Motor neuron (in vitro differentiated cells): ENCODE results near the gene LHX2. TPM values are rescaled to one million over a fixed set of nuclear protein-coding genes. Genes with fewer than 3 reads are reported as not detected.
A peak's percentile ranks its signal among the peaks of the same experiment; 100 is the strongest.

Experiments
- ATAC-seq, 8 experiments: fragments of 200-7000 bp; cut with Tn5 transposase; replicated peaks in 6 of 8; 2 replicates each; pipeline ENCODE4 v1.8.0; 2021; ENCODE audit warnings: mild to moderate bottlenecking in 8 of 8, moderate library complexity in 8 of 8
- H3K27ac ChIP-seq, 2 donors: fragments of 250-450 bp; sonication (Bioruptor Pico); 2 replicates each; pipeline ENCODE4 v1.9.0; 2021; ENCODE audit warnings: antibody characterized with exemption in 2 of 2, mild to moderate bottlenecking in 2 of 2, moderate library complexity in 1 of 2
- H3K4me1 ChIP-seq, 2 donors: fragments of 250-450 bp; sonication (Bioruptor Pico); replicated peaks in 1 of 2; 2 replicates each; pipeline ENCODE4 v1.6.1; 2021; ENCODE audit warnings: antibody characterized with exemption in 2 of 2, mild to moderate bottlenecking in 2 of 2, moderate library complexity in 1 of 2
- H3K4me3 ChIP-seq, 5 donors: fragments of 250-450 bp; sonication (Bioruptor Pico); 2 replicates each; pipeline ENCODE4 v1.9.0; 2021; ENCODE audit warnings: antibody characterized with exemption in 5 of 5, mild to moderate bottlenecking in 5 of 5, moderate library complexity in 4 of 5
- WGBS, 10 experiments: fragments of 450-650 bp; shearing (Covaris generic); methylation state at CpG; one replicate each; pipeline ENCODE4 v1.0.0; 2022; 5-methylcytosine and 5-hydroxymethylcytosine counted together
- in situ Hi-C, 9 experiments: fragments of 400-800 bp; cut with MboI; loops; one replicate each; pipeline ENCODE4 v1.15.0; 2021; ENCODE audit warnings: low sequenced_read_pairs in 9 of 9, low pct_unique_long_range_greater_than_20kb in 2 of 9; ENCODE audit not compliant: unreplicated experiment in 9 of 9
- total RNA-seq, 8 experiments: library from RNA; unstranded; fragments of 300-600 nt; gene quantifications; 2 replicates each; pipeline versions ENCODE4 v1.2.3 to v1.2.4, GENCODE V29; 2022

The LHX2 gene
- total RNA-seq, 8 experiments from 2014 or later = 0.31 to 3.6 (median 1.6) TPM; not detected in 1

DNA sequence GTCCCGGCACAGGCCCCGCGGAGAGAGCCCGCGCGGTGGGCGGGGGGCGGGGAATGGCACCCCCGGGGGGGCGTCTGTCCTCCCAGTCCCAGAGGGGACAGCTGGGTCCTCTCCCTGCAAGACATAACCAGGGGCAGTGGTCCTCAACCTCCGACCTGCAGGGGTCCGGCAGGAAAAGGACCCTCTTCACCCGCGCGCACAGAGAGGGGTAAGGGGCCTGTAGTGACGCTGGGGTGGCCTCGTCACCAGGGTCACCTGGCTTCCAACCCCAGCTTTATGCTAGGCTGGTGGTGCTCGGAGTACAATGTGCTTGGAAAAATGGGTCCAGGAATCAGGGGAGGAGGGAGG, 34.2 kb downstream of the LHX2 start:
- Histone ChIP-seq H3K4me1 (peaks cover 3 to 4% of the 10 kb centered on the region in 2 donors), H3K4me3 (no peak overlapping the region), H3K27ac (no peak overlapping the region)
- in situ Hi-C loops = loop anchor here in 3 of 9 experiments (25.0 kb wide), 5 partner anchors 91 to 659 kb away; no protein-coding TSS in a partner anchor
- 60% methylated on average over 1 of the region's 18 CpGs; no CpG with 5 or more reads in 9 of the 10 experiments for WGBS, 10 experiments
- ATAC-seq = no peak

- in situ Hi-C loops = loop anchor here in 3 of 9 experiments (25.0 kb wide), 5 partner anchors 91 to 659 kb away; no protein-coding TSS in a partner anchor
- Histone ChIP-seq H3K27ac (no peak overlapping the region), H3K4me1 (peaks cover 3% of the 10 kb centered on the region in 2 donors), H3K4me3 (no peak overlapping the region)
- WGBS, 10 experiments = 46 to 100% (median 93%) methylated on average over 4 to 7 of the region's 10 CpGs; no CpG with 5 or more reads in 2 of the 10 experiments
- no peak for ATAC-seq
These were observed 34.6 kb downstream of the LHX2 start for GRCh38 chr9:124046189-124046588.

- in situ Hi-C loops = loop anchor here in 3 of 9 experiments (25.0 kb wide), 5 partner anchors 90 to 660 kb away; no protein-coding TSS in a partner anchor
- no peak overlapping the region for H3K4me3 ChIP-seq
- no peak overlapping the region for H3K27ac ChIP-seq
- WGBS, 10 experiments = 66 to 91% (median 84%) methylated on average over 1 to 8 of the region's 8 CpGs; no CpG with 5 or more reads in 2 of the 10 experiments
- H3K4me1 ChIP-seq = no peaks in the 10 kb centered on the region
- no peak for ATAC-seq
These were observed 35.7 kb downstream of the LHX2 start for GRCh38 chr9:124047251-124047672.

DNA sequence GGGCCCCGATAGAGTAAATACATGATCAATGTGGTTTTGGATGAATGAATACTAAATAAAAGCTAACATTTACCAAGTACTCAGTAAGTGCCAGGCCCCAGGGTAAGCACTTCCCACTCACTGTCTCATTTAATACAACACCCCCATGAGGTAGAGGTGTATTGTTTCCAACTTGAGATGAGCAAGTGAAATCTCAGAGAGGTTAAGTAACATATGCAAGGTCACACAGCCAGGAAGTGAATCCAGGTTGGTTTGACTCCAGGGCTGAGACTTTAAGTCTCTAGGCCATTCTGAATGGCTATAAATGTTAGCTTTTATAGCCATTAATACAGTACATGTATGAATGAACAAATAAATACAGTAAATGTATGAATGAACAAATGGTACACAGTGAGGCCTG, 39.4 kb downstream of the LHX2 start:
- 100% methylated on average over 1 of the region's 1 CpG; no CpG with 5 or more reads in 8 of the 10 experiments for WGBS, 10 experiments
- in situ Hi-C loops = no loop called here

GRCh38 chr9:124052401-124052800, 40.8 kb downstream of the LHX2 start:
- 0 to 100% (median 80%) methylated on average over 1 to 2 of the region's 5 CpGs; no CpG with 5 or more reads in 5 of the 10 experiments for WGBS, 10 experiments
- no peak for ATAC-seq
- in situ Hi-C loops = no loop called here
- H3K4me3 ChIP-seq = no peak overlapping the region
- no peak overlapping the region for H3K27ac ChIP-seq
- no peaks in the 10 kb centered on the region for H3K4me1 ChIP-seq

More for the DNA sequence above, 39.4 kb downstream of the LHX2 start:
- H3K4me3 ChIP-seq = no peak overlapping the region
- H3K27ac ChIP-seq = no peak overlapping the region
- H3K4me1 ChIP-seq = no peaks in the 10 kb centered on the region
- no peak for ATAC-seq

DNA sequence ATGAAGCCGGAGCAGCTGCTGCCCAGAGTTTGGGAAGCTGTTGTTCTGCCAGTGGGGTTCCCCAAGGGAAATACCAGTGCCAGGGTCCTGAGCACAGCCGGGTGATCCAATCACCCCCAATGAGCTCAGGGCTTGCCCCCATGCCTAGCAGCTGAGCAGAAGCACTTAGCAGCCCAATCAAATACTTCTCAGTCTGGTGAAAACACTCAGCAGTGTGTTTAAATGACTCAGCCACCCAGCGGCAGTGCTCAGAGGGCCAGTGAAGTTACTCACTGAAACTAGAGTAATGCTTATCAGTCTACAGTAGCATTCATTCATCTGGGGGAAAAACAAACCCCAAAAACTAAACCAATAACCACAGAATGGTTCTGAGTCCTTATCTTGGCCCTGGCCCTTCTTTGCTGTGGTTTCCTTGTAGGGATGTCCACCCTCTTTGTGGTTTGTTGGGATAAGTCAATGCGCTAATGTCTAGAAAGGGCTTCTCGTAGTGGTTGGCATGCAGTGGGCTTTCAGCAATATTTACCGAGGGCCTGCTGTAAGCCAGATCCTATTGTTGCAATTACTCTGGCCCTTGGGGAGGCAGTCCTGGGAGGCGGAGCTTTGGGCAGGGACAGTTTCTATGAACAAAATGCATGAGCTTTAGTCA, 43.1 kb downstream of the LHX2 start:
- no peaks in the 10 kb centered on the region for H3K4me1 ChIP-seq
- 18 to 83% (median 61%) methylated on average over 1 to 5 of the region's 7 CpGs; no CpG with 5 or more reads in 2 of the 10 experiments for WGBS, 10 experiments
- ATAC-seq = peak in 2 of 8 experiments; percentile 90 to 92
- H3K27ac ChIP-seq = no peak overlapping the region
- in situ Hi-C loops = no loop called here
- no peak overlapping the region for H3K4me3 ChIP-seq

DNA sequence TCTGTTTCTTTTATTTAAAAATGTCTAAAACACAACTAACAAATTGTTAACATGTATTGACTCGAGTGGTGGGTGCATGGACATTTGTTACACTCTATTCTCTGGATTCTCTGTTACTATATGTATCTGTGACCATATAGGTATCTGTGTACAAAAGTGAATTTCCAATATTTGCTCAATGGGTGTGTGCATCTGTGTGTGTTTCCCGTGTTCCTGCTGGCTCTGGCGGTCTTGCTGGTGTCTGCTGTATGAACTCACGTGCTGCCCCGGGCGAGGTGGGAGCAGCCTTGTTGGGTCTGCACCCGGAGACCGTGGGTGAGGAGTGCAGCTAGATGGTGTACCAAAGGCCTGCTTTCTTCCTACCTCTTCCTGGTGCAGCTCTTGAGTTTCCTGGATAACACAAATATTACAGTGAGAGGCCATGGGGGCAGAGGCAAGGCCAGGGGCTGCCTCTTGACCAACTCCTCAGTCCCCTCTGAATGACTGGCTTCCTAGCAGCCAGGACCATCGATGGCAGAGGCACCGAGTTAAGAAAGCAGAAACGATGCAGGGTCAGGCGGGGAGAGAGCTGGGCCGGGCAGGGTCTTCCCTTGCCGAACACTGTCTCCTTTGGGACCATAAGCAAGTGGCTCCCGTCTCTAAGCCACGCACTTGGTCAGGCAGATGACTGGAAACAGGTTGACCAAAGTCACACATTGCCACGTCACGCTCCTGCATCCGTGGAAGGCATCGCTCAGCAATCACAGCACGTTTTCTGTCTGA, 49.5 kb downstream of the LHX2 start:
- Histone ChIP-seq H3K27ac (no peak overlapping the region), H3K4me1 (no peaks in the 10 kb centered on the region), H3K4me3 (no peak overlapping the region)
- 29 to 91% (median 75%) methylated on average over 1 to 8 of the region's 21 CpGs; no CpG with 5 or more reads in 2 of the 10 experiments for WGBS, 10 experiments
- in situ Hi-C loops = no loop called here
- ATAC-seq = no peak

- ATAC-seq = no peak
- WGBS, 10 experiments = 100% methylated on average over 1 of the region's 2 CpGs; no CpG with 5 or more reads in 8 of the 10 experiments
- Histone ChIP-seq H3K4me3 (no peak overlapping the region), H3K4me1 (no peaks in the 10 kb centered on the region), H3K27ac (no peak overlapping the region)
- in situ Hi-C loops = no loop called here
These were observed 50.6 kb downstream of the LHX2 start for GRCh38 chr9:124062172-124062571.

DNA sequence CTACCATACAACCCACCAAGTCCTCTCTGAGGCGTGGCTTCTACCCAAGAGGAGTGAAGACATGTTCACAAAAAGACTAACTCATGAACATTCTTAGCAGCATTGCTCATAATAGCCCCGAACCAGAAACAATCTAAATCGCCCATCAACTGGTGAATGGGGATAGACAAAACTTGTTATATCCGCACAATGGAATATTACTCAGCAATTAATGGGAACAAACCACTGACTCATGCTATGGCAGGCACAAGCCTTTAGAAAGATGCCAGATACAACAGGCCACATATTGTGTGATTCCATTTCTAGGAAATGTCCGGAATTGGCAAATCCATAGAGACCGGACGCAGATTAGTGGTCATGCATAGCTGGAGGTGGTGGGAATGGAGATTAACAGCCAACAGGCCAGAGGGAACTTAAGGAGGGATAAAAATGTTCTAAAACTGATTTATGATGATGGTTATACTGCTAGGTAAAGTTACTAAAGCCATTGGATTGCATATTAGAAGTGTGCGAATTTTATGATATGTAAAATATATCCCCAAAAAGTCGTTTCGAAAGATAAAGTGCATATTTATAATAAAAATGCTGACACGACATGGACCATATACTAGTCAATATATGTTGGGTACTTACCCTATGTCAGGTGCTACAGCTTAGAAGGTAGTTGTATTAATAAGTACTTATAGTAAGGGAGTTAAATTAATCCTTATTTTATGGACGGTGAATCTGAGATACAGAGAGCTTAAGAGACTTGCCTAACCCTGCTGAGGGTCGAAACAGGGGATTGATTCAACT, 55.4 kb downstream of the LHX2 start:
- in situ Hi-C loops = no loop called here
- ATAC-seq = no peak
- H3K4me3 ChIP-seq = no peak overlapping the region
- no peaks in the 10 kb centered on the region for H3K4me1 ChIP-seq
- WGBS, 10 experiments = 36 to 100% (median 81%) methylated on average over 1 to 11 of the region's 13 CpGs
- H3K27ac ChIP-seq = no peak overlapping the region

DNA sequence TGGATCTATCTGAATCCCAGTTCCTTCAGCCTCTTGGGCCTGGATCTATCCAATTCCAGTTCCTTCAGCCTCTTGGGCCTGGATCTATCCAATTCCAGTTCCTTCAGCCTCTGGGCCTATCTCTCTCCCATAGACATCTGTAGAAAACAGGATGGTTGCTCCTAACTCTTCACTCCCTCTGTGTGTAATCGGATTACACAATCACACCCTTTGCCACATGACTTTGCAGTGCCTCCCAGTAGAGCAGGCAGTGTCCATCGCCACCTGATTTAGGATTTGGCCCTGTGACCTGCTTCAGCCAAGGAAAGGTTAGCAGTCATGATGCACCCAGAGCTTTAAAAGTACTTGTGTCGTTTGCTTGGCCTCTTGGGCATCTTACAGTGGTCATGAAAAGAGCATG, 56.7 kb downstream of the LHX2 start:
- no peak overlapping the region for H3K27ac ChIP-seq
- in situ Hi-C loops = no loop called here
- ATAC-seq = no peak
- WGBS, 10 experiments = 60 to 100% (median 90%) methylated on average over 1 to 3 of the region's 3 CpGs; no CpG with 5 or more reads in 3 of the 10 experiments
- H3K4me1 ChIP-seq = no peaks in the 10 kb centered on the region
- H3K4me3 ChIP-seq = no peak overlapping the region

- no peaks in the 10 kb centered on the region for H3K4me1 ChIP-seq
- 29 to 80% methylated on average over 1 of the region's 1 CpG; no CpG with 5 or more reads in 8 of the 10 experiments for WGBS, 10 experiments
- in situ Hi-C loops = no loop called here
- ATAC-seq = no peak
- no peak overlapping the region for H3K4me3 ChIP-seq
- H3K27ac ChIP-seq = no peak overlapping the region
These were observed 63.2 kb downstream of the LHX2 start for GRCh38 chr9:124074746-124075145.

- Histone ChIP-seq H3K27ac (no peak overlapping the region), H3K4me1 (no peaks in the 10 kb centered on the region), H3K4me3 (no peak overlapping the region)
- in situ Hi-C loops = no loop called here
- 33 to 93% (median 59%) methylated on average over 3 of the region's 3 CpGs; no CpG with 5 or more reads in 1 of the 10 experiments for WGBS, 10 experiments
- ATAC-seq = no peak
These were observed 64.2 kb downstream of the LHX2 start for GRCh38 chr9:124075761-124076160.
